Peyer's patch (tissue), 4 donors: ENCODE data around the gene CDHR5.

Experiments
- CTCF ChIP-seq, 6 experiments: fragments of 450-650 bp in 4 of 6; fragments of 200-600 bp in 2 of 6; sonication (generic) in 1 of 6; IDR thresholded peaks; one replicate each; pipeline ENCODE4 v1.5.1; 2017 to 2019; ENCODE audit warnings: antibody characterized with exemption in 6 of 6, mild to moderate bottlenecking in 3 of 6, moderate library complexity in 1 of 6
- POLR2A ChIP-seq, 2 donors: fragments of 450-650 bp; IDR thresholded peaks; one replicate each; pipeline ENCODE4 v1.5.1; 2017; ENCODE audit warnings: antibody characterized with exemption in 2 of 2, mild to moderate bottlenecking in 2 of 2, moderate library complexity in 2 of 2

- no peak for TF ChIP-seq CTCF (IDR thresholded peaks at IDR 0.05)
- no peak for TF ChIP-seq POLR2A (IDR thresholded peaks at IDR 0.05)
These were observed 18.5 kb downstream of the CDHR5 start for GRCh38 chr11:606245-606644.
